ENCODE measurements around the gene RHOA. TPM values are rescaled to one million over a fixed set of nuclear protein-coding genes. Genes with fewer than 3 reads are reported as not detected.

Gene RHOA
- total and polyA plus RNA-seq, 10 of the 15 experiments (the other 5 are each of a cell fraction or from before 2014, with no cell fraction given): 246 to 1,049 (median 515) TPM

GRCh38 chr3:49411968-49412631 is at the start of gene RHOA, which contains the start of gene TCTA (continued):
- TF ChIP-seq SP1 (IDR thresholded peaks at IDR 0.05; ENCODE audit: low read depth, low read length): peak; percentile 69
- TF ChIP-seq YY1 (IDR thresholded peaks at IDR 0.05; ENCODE audit: low read depth, low read length): peak; percentile 95
- TF ChIP-seq HCFC1 (IDR thresholded peaks at IDR 0.05; ENCODE audit: low read length): no peak; the same call in 1 of the 2 replicates
- no peak for TF ChIP-seq ZNF274 (IDR thresholded peaks at IDR 0.05; ENCODE audit: insufficient read depth, insufficient read length)
- TF ChIP-seq WRNIP1 (IDR thresholded peaks at IDR 0.05; ENCODE audit: borderline replicate concordance, low read depth, low read length): no peak
- TF ChIP-seq KAT2A (conservative IDR thresholded peaks at IDR 0.05; ENCODE audit: control insufficient read depth, low read depth, low read length): no peak
- TF ChIP-seq USF2 (IDR thresholded peaks at IDR 0.05; ENCODE audit: borderline replicate concordance, low read depth, low read length): no peak; the same call in 1 of the 2 replicates
- TF ChIP-seq RBBP5 (conservative IDR thresholded peaks at IDR 0.05): no peak
- TF ChIP-seq ELK1 (IDR thresholded peaks at IDR 0.05; ENCODE audit: low read depth, low read length): 0 out of 2 replicates have a peak, but pooled peaks have one; percentile 19
- TF ChIP-seq IRF3 (IDR thresholded peaks at IDR 0.05): no peak
- no peak for TF ChIP-seq NR2F1 (conservative IDR thresholded peaks at IDR 0.05)
- TF ChIP-seq PRDM15 (CRISPR knock-in tag; IDR thresholded peaks at IDR 0.05): no peak
- no peak for TF ChIP-seq YBX1 (IDR thresholded peaks at IDR 0.05)
- peak; percentile 62 for TF ChIP-seq CREB1 (IDR thresholded peaks at IDR 0.05; ENCODE audit: low read depth)
- no peak for TF ChIP-seq RFX5 (IDR thresholded peaks at IDR 0.05; ENCODE audit: low read depth, low read length)
- peak; percentile 82 for TF ChIP-seq TAF1 (IDR thresholded peaks at IDR 0.05; ENCODE audit: borderline replicate concordance, low read depth, low read length)
- no peak for TF ChIP-seq ZNF622 (IDR thresholded peaks at IDR 0.05)
- TF ChIP-seq CBX3 (IDR thresholded peaks at IDR 0.05; ENCODE audit: borderline replicate concordance, low read depth): no peak
- no peak for TF ChIP-seq CTCF (IDR thresholded peaks at IDR 0.05 in 2 of 3, conservative IDR thresholded peaks at IDR 0.05 in 1 of 3; ENCODE audit: control insufficient read depth in 2 of 3, extremely low read depth in 1 of 3, insufficient read depth in 1 of 3, low read depth in 3 of 3, low read length in 3 of 3)
- TF ChIP-seq BACH1 (IDR thresholded peaks at IDR 0.05; ENCODE audit: borderline replicate concordance): peak; percentile 94
- no peak for TF ChIP-seq BRCA1 (IDR thresholded peaks at IDR 0.05; ENCODE audit: low read depth, low read length)
- TF ChIP-seq POU2F2 (IDR thresholded peaks at IDR 0.05; ENCODE audit: borderline replicate concordance, low read depth, low read length): peak; percentile 79
- peak; percentile 88; the same call in 1 of the 2 replicates for TF ChIP-seq LARP7 (IDR thresholded peaks at IDR 0.05)
- TF ChIP-seq MTA2 (IDR thresholded peaks at IDR 0.05; ENCODE audit: low read depth): 0 out of 2 replicates have a peak, but pooled peaks have one; percentile 22
